Stimulated activated CD4-positive, alpha-beta T cell treated with anti-CD3 and anti-CD28 coated beads, TNF-alpha, amount 100 ng/mL, for 4 hours (primary cell): ENCODE measurements around the gene DCPS.
"Not testable (repeated sequence)": the region's sequence is repeated elsewhere in the genome, so short reads cannot be mapped to it uniquely, and the experiment has no call there.

ENCODE experiments used
- DNase-seq, 3 experiments: peaks; one replicate each; pipeline ENCODE4 v3.0.0-alpha.2; 2020; ENCODE audit warnings: low read depth in 3 of 3

Gene DCPS

GRCh38 chr11:126345283-126345682, 41.4 kb downstream of the DCPS start:
- DNase-seq, result no peak

- DNase-seq, result no peak
These were observed 42.1 kb downstream of the DCPS start for GRCh38 chr11:126345759-126346585.

GRCh38 chr11:126346586-126346940, 42.7 kb downstream of the DCPS start:
- DNase-seq, result no peak

GRCh38 chr11:126346946-126347345, 43.1 kb downstream of the DCPS start:
- DNase-seq, result not testable (repeated sequence)

GRCh38 chr11:126347751-126348668, 44.1 kb downstream of the DCPS start:
- no peak for DNase-seq

- no peak for DNase-seq
These were observed 45.1 kb downstream of the DCPS start for GRCh38 chr11:126348806-126349582.

GRCh38 chr11:126350836-126351235, 47.0 kb downstream of the DCPS start:
- DNase-seq, result no peak

- no peak for DNase-seq
These were observed 48.3 kb downstream of the DCPS start for GRCh38 chr11:126352163-126352562.

- DNase-seq, result no peak
These were observed 49.3 kb downstream of the DCPS start for GRCh38 chr11:126352934-126353801.

- no peak for DNase-seq
These were observed 50.9 kb downstream of the DCPS start for GRCh38 chr11:126354631-126355323.

- peak; percentile 45 to 67 (median 53) for DNase-seq
These were observed 51.6 kb downstream of the DCPS start, which contains the start of gene ST3GAL4 for GRCh38 chr11:126355324-126355925. Gene ST3GAL4 (plus strand): TSS chr11:126355686. CDS start chr11:126406156, 50,470 bp downstream.

GRCh38 chr11:126355926-126356897, 52.4 kb downstream of the DCPS start:
- DNase-seq, result no peak

GRCh38 chr11:126357055-126357962, 53.4 kb downstream of the DCPS start:
- no peak for DNase-seq

- DNase-seq, result no peak
These were observed 54.3 kb downstream of the DCPS start for GRCh38 chr11:126357969-126358762.

GRCh38 chr11:126358763-126359160, 54.9 kb downstream of the DCPS start:
- DNase-seq, result no peak

GRCh38 chr11:126359431-126360048, 55.7 kb downstream of the DCPS start:
- no peak for DNase-seq
